ENCODE results near the gene GTPBP4.

Gene GTPBP4

DNA sequence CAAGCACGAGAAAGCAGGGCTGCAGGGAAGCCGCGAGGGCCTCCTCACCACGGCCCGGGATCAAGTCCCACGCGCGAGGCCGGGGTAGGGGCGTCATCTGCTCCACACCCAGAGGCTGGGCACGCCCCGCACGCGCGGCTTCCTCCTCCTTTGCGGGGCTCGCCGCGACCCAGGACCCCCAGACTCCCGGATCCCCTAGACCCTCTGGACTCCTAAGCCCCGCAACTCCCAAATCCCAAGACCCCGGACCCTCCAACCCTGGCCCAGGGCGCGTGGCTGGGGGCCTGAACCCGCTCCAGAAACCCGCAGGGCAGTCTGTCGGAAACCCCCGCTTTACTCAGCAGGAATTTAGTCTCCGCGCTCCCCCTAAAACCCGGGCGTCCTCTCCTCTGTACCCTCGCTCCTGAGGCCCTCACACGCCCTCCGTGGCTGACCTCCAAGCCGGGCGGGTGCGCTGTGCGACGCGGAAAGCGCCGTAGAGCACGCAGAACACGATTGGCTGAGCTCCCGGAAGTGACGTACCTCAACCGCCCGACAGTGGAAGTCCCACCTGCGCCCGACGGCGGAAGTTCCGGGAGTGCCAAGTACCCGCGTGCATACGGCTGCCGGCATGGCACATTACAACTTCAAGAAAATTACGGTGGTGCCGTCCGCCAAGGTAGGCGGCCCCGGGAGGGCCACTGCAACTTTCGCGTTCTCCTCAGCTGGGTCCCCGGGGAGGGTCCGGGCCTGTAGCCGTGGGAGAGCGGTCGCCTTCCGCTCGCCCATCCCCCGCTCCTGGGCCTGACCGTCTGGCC, at the start of gene GTPBP4:
Gene GTPBP4 (plus strand): TSS at position 565 of the 797 bp plus-strand sequence. CDS start 46 bp downstream, at position 611.
- DNase-seq (ENCODE audit: low spot score), result peak; percentile 97

- no peak for DNase-seq (ENCODE audit: low spot score)
Measured at GRCh38 chr10:938941-939678, 49.1 kb upstream of the GTPBP4 start.

GRCh38 chr10:943334-944033, 44.8 kb upstream of the GTPBP4 start:
- no peak for DNase-seq (ENCODE audit: low spot score)

DNA sequence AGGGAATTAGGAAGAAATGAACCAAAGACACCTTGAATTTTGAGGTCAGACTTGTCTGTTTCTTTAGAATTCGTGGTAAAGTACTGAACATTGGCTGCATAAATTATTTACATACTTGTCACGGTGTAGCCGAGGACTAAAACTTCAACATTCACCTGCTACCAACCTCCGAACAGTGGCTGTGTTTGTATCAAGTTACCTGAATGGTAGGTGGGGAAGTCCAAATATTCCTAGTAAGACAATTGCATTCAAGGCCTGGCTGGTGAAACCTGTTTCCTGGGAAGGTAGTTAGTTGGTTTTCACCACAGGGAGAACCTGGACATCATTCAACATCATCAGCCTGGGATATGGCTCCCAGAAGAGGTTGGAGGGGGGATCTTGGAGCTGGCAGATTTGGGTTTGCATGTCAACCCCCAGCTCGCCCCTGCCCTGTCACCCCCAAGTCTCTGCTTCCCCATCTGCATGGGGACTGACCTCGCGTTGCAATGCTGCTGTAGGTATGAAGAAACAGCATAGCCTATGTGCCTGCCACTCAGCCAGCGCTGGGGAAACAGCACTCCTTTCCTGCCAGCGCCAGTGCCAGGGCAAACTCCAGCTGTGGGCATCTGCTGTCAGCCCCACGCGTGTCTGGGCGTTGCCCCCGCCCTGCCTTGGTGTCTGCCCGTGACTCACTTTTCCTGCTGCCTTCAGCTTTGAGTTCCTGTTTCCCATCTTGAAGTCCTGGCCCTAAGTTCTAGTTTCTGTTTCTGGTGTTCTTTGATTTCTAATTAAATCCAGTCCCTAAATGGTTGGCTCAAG, 44.0 kb upstream of the GTPBP4 start:
- no peak for DNase-seq (ENCODE audit: low spot score)

GRCh38 chr10:945778-946177, 42.5 kb upstream of the GTPBP4 start:
- no peak for DNase-seq (ENCODE audit: low spot score)

DNA sequence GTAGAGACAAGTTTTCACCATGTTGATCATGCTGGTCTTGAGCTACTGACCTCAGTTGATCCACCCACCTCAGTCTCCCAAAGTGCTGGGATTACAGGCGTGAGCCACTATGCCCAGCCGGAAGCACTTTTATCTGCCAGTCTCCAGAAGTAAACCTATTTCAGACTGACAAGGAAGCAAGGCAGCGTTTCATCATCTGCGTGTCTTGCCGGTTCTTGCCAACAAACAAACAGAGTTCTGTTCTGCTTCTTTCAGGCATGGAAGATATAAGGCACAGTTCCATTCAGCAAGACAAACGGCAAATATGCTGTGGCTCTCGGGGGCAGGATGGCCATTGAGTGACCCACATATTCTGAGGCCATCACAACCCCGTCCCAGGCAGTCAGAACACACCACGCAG, 41.2 kb upstream of the GTPBP4 start:
- DNase-seq (ENCODE audit: low spot score), result no peak

DNA sequence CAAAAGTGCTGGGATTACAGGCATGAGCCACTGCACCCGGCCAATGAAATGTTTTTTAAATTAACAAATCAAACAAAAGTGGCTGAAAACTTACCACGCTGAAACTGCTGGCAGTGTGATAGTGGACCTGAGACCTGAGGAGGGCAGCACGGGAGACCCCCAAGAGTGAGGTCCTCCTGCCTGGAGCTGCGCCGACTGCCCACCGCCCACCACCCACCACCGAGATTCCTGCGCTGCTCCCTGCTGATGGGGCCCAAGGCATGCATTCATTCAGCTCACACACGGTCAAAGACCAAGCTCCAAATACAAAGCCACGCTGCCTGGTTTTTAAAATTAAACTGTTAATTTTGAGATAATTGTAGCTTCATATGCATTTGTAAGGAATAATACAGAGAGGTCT, 40.4 kb upstream of the GTPBP4 start:
- DNase-seq (ENCODE audit: low spot score), result no peak

DNA sequence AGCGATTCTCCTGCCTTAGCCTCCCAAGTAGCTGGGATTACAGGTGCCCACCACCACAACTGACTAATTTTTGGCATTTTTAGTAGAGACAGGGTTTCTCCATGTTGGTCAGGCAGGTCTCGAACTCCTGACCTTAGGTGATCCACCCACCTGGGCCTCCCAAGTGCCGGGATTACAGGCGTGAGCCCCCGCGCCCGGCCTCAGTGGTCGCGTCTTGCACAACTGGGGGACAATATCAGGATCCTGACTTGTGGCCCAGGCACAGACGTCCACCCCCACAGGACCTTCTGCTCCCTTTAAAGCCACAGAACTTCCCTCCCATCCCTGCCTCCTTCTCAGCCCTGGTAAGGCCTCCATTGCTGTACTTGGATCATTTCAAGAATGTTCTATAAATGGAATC, 39.9 kb upstream of the GTPBP4 start:
- DNase-seq (ENCODE audit: low spot score), result no peak

GRCh38 chr10:949446-949845, 38.8 kb upstream of the GTPBP4 start:
- no peak for DNase-seq (ENCODE audit: low spot score)

DNA sequence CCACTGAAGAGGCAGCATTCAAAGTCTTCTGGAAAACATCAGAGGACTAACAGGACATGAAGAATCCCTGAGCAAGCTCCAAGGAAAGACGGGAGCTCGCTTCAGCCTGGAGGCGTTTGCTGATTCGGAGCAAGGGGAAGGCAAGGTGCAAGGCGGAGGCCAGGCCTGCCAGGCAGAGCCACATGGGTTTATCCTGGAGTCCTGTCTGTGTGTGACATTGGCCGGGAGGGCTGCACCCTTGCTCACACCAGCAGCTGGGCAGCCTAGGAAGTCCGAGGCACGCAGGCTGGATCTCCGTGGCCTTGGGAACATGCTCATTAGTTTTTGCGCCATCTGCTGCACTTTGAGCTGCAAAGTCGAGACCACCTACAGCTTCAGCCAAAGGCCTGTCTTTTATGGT, 34.4 kb upstream of the GTPBP4 start:
- DNase-seq (ENCODE audit: low spot score), result no peak

GRCh38 chr10:954396-954795, 33.8 kb upstream of the GTPBP4 start:
- no peak for DNase-seq (ENCODE audit: low spot score)

DNA sequence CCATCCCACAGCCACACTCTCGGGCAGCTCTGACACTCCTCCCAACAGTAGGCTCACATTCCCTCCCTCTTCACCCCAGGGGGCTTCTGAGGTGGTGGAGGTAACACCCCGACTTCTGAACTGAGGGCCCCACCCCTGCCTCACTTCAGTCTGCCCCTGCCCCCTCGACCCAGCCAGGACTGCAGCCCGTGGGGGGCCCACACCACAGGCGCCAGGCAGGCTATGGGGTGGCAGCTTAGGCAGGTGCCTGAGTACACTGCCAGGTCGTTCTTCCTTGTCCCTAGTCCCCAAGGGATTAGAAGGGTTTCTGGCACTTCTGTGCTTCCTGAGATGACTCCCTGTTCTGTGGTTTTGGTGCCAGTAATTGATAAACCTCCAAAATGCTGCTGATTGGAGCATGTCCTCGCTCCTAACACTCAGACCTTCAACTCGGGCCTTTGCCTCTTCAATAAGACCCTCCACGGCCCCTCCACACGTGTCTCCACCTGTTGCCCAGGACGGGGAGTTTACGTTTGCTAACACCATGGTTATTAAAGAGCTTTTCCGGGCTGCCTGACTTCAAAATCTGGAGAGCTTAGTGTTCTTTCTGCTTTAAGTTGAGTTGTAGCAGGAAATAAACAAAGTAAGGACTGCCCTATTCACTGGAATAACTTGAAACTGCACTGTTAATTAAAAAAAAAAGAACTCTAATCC, 33.0 kb upstream of the GTPBP4 start:
- no peak for DNase-seq (ENCODE audit: low spot score)

DNA sequence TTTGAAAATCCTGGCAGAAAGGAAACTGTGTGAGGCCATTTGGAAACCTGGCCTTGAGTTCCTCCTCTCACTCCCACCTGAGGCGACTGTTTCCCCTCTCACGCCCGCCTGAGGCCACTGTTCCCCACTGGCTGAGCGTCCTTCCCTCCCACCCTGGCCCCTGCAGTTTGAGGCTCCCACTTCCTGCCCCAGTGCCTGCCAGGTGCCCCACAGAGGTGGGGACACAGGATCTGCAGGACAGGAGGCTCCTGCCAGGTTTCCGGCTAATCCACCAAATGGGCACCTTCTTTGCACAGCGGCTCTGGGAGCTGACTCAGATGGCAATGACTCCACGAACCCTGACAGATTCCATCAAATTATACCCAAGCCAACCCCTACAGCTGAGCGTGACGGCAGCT, 32.4 kb upstream of the GTPBP4 start:
- no peak for DNase-seq (ENCODE audit: low spot score)

DNA sequence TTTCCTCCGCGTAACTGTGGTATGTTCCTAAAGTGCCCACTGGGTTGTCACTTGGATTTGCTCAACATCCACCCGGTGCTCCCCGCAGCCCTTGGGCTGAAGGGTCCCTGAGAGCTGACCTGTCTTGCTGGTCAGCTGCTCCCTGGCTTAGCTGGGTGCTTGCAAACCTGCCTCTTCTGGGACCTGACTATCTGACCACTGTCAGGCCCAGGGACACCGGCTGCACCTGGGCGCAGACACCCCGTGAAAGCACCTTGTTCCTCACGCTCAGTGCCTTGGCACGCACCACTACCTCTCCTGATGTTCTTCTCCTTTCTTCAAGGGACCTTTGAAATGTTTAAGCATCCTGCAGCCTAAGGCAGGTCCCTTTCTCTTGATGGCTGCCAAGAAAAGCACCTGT, 30.1 kb upstream of the GTPBP4 start:
- DNase-seq (ENCODE audit: low spot score), result no peak

- DNase-seq (ENCODE audit: low spot score), result no peak
Measured at GRCh38 chr10:958856-959255, 29.4 kb upstream of the GTPBP4 start.

- no peak for DNase-seq (ENCODE audit: low spot score)
Measured at GRCh38 chr10:962342-962741, 25.9 kb upstream of the GTPBP4 start.

DNA sequence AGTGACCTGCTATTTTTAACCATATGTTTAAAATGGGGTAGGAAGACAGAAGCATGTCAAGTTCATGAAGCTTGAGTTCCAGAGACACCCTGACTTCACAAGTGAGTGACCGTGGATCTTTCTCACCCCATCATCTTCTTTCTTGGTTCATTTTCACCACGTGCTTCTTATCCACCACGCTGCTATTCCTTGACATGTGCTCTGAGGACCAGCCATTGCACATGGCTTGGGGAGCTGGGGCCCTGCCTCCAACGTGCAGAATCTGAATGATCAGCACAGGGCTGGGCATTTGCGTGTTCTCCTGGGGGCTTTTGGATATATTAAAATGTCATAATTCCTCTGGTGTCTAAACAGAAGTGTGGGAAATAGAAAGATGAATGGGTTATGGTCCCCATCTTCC, 25.0 kb upstream of the GTPBP4 start:
- no peak for DNase-seq (ENCODE audit: low spot score)

- no peak for DNase-seq (ENCODE audit: low spot score)
Measured at GRCh38 chr10:963655-964054, 24.6 kb upstream of the GTPBP4 start.

- DNase-seq (ENCODE audit: low spot score), result no peak
Measured at GRCh38 chr10:964321-964987, 23.8 kb upstream of the GTPBP4 start.

DNA sequence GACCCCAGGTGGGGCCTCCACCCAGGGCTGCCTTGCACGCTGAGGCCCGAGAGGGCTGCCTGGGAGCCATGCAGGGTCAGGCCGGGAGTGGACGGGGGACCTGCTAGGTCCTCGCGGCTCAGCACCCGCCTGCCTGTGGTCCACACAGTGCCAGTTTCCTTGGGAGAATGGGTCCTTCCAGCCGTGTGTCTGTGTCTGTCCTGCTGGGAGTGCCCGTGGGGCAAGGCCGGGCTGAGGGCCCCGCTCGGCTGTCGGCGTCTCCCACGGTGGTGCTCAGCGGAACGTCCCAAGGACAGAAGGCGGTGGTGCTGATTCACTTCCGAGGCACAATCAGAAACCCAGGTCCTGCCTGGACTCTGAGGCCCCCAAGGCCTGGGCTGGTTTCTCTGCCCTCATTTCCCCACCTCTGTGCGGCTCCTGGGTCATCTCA, 23.2 kb upstream of the GTPBP4 start:
- DNase-seq (ENCODE audit: low spot score), result no peak

All from HuH-7 (cell line).